NCI-H1048 (cell line): ENCODE results near the gene FIBP.
"Not testable (repeated sequence)": the region's sequence is repeated elsewhere in the genome, so short reads cannot be mapped to it uniquely, and the experiment has no call there.

Experiments
- DNase-seq: peaks from one replicate; lab custom pipeline; 2025; lab: John Stamatoyannopoulos, UW

Gene FIBP

DNA sequence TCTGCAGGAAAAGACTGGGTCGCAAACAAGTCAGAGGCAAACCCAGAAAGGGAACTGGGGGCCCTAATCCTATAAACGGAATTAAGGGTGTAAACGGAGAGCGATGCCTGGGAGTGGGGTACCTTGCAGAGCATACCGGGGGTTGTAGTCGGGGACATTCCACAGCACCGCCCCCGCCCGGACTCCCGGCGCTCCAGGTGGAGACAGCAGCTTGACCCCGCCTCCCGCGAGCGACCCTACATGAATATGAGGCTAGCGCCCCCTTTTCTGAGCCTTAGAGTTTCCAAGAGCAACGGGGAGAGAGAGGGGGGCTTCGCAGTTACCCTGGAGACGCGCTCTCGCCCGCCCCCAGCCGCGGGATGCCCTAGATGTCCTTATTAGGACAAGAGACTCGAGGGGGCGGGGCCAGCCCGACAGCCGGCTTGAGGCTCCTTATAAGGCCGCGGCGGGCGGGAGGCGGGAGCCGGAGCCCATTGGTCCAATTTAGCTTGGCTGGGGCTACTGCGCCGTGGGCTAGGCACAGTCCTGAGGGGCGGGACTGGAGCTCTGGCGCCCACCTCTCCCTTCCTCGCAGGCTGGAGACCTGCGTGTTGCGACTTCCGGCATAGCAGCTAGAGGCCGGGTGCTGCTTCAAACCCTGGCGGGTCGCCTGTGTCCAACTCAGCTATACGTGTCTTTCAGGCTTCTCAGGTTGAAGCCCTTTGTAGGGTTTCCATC, 29.0 kb downstream of the FIBP start:
- peak; percentile 98 for DNase-seq

DNA sequence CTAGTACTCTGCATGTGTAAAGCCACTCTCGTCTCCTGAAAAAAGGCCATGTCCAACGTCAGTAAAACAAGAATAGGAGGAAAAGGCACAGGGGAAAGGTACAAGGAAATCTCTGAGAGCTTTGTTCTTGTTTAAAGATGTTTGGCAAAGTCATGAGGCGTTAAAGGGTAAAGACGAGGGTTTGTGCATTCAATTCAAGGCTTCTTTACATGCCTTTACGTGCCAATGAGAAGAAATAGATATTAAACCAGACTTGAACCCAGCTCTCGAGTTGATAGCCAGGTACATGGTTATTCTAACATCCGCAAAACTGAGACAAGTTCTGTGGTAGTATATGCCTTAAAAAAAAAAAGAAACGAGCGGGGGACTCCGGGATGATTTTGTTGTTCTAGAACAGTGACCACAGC, 29.6 kb downstream of the FIBP start:
- no peak for DNase-seq

DNA sequence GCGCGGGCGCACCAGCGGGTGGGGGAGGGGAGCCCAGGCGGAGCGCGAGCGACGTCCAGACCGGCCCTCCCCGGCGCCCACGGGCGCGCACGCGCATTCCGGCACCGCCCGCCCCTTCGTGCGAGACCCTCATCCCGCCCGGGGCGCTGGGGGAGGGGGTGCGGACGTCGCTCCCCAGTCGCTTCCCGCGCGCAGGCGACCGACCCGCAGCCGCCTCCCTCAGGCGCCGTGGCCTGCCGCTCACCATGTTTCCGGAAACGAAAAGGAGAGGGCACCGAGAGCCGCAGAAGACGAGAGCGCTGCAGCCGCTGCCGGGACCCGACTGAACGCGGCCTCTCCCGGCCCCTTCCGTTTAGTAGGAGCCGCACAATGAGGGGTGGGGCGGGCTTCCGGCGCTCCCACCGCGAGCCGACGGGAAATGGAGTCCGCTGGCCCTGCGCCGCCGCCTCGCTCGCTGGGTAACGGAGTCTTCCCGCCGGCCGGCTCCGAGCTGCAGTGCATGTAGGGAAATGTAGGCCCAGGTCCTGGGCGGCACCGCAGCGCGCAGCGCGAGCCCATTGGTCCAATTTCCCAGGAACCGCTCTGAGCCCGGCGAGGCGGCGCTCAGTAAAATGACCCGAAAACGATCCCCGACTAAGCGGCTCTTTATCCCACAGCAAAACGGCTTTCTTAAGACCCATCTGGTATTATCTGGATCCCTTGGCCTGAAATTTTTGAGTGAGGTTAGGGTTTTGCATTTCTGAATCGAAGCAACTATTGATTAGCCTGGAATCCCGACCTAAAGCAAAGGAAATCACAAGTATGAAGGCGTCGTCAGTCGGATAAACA, 30.2 kb downstream of the FIBP start, which contains the start of gene CFL1:
CFL1 (minus strand) TSS at position 328 of the 828 bp plus-strand sequence; CDS start at position 247, 81 bp downstream.
- peak; percentile 91 for DNase-seq

DNA sequence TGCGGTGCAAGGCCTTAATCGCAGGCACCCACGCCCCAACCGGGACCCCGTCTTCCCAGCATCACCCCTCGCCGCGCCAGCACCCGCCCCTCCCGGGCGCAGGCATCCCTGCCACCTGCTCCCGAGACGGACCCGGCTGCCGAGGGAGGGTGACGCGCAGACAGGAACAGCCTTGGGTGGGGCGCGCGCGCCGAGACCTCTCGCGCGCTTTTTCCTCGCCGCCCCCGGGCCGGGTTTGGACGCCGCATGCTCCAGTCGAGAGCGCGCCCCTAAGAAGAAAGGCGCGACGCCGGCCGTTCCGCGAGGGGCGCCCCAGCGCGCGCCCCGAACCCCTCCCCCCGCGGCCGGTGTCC, 30.8 kb downstream of the FIBP start:
- no peak for DNase-seq

DNA sequence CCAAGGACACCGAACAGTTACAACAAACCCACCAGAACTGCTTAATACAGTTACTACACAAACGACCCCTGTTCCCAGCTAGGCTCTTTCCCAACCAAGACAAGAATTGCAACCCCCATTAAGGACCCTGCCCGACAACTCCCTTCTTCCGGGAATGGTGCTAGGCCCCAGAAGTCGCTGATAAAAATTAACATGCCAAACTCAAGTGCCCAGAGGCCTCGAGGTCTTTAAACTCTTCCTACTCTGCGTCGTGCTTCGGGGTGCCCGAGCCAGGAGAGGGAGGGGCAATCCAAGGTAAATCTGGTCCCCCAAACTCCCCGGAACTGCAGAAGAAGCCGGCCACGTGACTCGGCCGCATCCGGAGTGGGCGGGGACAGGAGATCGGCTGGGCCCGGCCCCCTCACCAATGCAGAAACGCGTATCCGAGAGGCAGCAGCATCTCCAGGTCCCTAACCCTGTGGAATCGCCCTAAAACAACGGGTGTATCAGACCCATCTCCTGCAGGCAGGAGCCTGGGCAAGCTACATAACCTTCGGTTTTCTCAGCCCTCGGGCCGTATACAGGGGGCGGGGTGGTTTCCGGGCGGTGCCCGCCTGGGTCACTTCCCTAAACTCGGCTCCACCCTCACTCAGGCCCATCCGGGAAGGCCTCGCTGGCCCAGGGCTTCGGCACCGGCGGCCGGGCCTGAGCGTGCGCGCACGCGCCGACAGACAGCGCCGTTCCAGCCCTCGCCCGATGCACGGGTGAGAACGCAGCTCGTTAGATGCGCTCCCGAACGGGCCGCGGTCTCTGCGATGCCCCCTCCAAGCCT, 31.4 kb downstream of the FIBP start:
- peak; percentile 52 for DNase-seq

DNA sequence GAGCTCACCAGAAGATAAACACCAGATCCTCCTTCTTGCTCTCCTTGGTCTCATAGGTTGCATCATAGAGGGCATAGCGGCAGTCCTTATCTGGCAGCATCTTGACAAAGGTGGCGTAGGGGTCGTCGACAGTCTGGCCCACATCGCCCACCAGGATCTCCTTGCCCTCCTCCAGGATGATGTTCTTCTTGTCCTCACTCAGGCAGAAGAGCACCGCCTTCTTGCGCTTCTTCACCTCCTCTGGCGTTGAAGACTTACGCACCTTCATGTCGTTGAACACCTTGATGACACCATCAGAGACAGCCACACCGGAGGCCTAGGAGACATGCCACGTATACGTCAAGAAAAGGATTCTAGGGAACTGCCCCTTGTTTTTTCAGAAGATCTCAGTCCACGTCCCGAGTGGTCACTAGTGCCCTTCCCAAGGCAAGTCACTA, 32.3 kb downstream of the FIBP start:
- DNase-seq: no peak

DNA sequence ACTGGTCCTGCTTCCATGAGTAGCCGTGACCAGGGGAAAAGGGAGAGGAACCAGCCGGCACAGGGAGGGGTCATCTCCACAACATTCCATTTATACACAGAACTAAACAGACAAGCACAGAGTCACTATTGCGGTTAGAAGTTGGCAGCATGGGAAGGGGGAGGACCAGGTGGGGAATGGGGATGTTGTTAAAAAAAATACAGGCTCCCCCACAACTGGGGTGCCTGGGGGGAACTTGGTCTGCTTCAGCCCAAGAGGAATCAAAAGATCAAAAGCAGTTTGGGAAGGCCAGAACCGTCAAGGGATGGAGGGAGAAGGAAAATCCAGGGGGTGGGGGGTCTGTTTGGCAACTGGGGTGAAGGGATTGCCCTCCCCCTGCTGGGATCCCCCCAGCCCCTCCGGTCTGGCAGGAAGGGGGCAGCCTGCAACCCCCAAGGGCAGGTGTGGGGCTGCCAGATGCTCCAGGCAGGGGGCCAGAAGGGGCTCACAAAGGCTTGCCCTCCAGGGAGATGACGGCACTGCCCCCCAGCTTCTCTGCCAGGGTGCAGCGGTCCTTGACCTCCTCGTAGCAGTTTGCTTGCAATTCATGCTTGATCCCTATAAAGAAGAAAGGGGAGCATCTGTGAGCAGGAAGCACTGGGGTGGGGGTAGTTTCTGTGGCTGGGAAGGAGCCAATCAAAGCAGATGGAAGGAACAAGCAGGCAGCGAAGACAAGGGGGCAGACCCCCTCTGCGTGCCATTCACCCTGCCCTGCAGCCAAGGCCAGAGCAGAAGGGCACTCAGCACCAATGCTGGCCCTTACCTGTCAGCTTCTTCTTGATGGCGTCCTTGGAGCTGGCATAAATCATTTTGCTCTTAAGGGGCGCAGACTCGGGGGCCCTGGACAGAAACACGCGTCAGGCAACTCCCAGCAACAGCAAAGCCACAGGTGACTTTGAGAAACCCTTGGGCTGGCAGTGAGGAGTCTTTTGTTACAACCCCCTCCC, 33.1 kb downstream of the FIBP start:
- no peak for DNase-seq

DNA sequence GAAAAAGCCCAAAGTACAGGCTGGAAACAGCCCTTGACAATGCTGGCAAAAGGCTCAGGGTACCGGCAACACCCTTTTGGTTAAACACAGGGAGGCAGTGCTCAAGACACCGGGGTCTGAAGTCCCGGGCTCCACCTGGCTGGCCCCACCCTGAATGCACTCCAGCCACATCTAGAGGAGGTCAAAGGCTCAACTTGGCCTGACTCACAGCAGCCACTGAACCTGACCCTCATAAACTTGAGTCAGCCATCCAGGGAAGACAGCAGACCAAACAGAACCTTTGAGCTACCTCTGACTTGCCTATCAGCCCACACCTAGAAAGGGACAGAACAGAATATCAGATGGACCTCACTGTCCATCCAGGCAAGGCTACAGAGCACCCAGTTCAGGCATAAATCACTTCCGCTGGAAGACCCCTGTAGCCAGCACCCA, 34.1 kb downstream of the FIBP start:
- no peak for DNase-seq

DNA sequence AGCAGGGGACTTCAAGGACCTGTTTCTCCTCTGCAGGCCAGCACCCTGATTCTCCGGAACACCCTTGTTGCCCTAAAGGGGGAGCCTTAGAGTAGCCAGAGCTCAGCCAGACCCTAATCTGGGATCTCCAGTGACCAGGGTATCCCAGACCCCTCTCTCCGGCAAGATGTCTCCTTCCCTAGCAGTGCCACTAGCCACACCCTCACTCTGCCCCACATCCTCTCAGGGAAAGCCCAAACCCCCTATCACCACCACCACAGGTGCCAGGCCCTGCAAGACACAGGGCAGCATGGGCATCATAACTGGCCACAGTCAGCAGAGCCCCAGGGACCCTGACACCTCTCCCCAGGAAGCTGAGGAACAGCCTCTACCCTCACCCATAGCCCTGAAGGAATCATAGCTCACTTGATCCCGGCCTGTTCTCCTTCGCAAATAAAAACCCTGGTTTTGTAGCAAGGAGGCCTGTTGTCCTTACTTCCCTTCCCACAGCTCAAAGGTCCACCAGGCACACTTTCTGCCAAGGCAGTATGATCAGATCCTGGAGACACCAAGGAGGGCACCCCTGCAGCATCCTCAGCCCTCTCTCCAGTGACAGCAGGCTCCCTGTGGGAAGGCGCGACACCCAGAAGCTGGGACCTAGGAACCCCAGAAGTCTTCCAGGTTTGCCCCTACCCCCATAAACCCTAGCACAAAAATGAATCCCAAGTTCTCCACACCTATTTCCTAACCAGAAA, 34.9 kb downstream of the FIBP start:
- no peak for DNase-seq

DNA sequence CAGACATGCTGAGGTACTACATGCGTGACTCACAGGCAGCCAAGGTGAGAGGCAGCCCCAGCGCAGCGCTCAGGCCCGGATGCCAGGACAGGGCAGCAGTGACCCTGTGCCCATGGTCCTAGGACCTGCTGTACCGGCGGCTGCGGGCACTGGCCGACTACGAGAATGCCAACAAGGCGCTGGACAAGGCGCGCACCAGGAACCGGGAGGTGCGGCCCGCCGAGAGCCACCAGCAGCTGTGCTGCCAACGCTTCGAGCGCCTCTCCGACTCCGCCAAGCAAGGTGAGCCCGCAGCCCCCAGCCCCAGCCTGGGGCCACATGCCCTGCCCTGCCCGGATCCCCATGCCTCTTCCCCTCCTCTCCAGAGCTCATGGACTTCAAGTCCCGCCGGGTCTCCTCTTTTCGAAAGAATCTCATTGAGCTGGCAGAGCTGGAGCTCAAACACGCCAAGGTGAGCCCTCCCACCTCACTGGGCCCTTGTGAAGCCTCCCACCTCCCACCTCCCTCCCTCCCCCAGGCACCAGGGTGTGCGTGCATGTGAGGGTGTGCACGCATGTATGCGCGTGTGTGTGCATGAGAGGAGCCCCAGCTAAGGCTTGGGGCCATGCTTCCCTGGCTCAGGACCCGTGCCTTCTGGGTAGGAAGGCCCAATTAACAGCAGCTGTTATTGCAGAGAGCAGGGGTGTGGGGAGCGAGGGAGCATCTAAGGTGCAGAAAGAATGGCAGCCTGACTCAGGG, 35.6 kb downstream of the FIBP start:
- no peak for DNase-seq

DNA sequence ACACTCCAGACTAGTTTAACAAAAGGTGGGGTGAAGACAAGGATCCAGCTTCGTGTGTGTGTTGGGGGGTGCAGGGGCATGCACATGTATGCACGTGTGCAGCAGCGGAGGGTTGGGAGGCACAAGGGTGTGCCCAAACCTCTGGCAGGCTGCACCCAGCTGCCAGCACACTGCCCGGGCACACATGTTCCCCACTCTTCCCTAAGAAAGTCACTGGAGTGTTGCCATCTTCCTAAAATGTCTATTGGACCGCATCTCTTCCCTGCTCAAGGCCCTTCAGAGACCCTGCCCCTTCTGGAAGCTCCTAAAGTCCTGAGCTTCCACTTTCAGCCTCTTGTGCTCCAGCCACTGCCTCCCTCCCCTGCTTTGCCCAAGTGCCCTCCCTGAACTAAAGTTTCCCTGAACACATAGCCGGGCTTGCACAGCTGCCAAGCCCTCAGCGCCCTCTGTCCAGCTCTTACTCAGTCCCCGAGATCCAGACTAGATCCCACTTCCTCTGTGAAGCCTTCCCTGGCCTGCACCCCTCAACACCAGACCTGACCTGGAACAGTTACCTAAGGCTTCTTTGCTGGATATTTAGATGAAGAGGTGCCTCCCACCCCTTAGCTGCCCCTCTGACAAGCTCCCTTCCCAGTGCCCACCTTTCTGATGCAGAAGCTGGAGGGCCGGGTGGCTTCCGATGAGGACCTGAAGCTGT, 36.3 kb downstream of the FIBP start:
- no peak for DNase-seq

DNA sequence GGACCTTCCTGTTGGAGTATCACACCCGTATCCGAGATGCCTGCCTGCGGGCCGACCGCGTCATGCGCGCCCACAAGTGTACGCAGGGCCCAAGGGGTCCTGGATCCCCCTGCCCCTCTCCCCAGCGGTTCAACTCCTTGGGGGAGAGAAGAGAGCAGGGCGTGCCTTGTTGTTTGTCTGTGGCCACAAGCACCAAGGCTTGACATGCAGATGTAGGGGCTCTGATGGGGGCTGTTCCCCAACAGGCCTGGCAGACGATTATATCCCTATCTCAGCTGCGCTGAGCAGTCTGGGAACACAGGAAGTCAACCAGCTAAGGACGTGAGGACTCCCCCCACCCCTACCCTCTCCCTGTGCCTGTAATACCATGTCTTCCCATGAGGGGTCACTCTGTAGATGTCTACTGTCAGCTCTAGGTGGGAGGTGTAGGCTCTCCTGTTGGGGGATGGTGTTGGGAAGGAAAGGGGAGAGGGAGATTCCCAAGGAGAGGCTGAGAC, 37.1 kb downstream of the FIBP start:
- no peak for DNase-seq

DNA sequence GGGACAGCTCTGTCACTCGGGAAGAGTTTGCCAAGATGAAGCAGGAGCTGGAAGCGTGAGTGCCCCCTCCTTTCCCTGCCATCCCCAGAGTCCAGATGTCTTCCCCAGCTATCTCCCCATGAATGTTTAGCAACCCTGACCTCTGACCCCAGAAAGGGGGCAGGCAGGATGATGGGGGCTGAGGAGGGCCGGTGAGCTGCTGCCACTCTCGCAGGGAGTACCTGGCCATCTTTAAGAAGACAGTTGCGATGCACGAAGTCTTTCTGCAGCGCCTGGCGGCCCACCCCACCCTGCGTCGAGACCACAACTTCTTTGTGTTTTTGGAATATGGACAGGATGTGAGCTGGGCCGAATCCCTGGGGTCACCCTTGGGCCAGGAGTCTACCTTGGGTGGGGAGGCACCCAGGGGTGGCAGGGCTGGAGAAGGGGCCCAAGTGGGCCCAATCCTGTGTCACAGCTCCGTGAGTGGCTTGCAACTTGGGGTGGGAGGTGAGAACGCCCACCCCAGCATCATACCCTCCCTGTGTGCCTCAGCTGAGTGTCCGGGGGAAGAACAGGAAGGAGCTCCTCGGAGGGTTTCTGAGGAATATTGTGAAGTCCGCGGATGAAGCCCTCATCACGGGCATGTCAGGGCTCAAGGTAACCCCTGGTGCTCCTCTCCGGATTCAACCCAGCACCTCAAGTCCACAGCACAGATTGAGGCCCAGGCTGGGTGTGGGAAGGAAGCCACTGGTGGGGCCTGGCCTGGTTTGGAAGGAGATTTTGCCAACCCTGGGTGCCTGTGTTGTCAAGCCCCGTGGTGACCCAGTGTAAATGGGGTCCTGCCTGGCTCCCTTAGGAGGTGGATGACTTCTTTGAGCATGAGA, 37.8 kb downstream of the FIBP start:
- no peak for DNase-seq

DNA sequence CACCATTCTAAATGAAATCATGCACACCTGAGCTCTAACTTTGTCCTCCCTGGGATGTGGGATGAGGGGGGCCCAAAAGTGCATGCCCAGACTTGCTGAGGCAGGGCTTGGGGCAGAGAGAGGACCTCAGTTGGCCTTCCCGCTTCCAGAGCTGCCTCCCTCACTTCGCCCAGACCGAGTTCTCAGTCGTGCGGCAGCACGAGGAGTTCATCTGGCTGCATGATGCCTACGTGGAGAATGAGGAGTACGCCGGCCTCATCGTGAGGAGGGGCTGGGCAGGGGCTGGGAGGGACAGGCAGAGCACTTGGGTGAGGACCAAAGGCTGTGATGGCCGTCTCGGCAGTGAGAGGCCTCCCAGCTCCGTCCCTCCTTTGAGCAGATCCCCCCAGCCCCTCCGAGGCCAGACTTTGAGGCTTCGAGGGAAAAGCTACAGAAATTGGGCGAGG, 38.5 kb downstream of the FIBP start:
- no peak for DNase-seq

DNA sequence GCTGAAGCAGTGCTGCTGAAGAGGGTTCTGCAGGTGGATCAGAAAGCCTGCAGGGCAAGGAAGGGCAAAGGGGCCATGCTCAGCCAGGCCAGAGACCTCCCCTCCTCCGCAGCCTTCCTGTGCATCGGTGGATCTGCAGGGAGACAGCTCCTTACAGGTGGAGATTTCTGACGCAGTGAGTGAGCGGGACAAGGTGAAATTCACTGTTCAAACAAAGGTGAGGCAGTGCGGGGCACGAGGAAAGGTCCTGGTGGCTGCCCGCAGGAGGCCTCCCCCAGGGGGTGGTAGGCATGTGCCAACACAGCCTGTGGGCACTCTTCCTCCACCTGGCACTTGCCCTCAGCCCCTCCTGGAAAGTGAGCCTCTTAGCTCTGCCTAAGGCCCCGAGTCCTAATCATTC, 38.9 kb downstream of the FIBP start:
- DNase-seq: no peak

DNA sequence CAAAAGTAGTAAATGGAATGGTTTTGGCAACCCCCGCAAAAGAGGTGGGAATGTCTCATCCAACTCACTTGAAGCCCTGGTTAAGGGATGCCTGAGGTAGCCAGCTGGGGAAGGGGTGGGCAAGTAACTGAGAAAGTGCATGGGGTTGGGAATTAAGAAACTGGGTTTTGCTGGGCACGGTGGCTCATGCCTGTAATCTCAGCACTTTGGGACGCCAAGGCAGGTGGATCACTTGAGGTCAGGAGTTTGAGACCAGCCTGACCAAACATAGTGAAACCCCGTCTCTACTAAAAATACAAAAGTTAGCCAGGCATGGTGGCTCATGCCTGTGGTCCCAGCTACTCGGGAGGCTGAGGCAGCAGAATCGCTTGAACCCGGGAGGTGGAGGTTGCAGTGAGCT, 39.6 kb downstream of the FIBP start:
- DNase-seq: not testable (repeated sequence)

DNA sequence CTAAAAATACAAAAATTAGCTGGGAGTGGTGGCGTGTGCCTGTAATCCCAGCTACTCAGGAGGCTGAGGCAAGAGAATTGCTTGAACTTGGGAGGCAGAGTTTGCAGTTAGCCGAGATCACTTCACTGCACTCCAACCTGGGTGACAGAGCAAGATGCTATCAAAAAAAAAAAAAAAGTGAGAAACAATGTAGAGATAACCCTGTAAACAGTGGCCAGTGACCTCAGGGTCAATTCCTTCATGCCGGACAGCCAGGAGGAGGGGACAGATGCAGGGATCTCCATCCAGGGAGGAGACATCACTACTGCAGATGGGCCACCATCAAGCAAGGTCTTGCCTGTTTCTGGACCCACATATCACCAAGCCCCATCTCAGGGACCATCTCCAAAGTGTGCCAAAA, 40.5 kb downstream of the FIBP start:
- DNase-seq: no peak
